ENCODE measurements around the gene MUC4.

GRCh38 chr3:195802261-195802701 lies 9.4 kb downstream of the MUC4 start:
- TF ChIP-seq CTCF (IDR thresholded peaks at IDR 0.05) (no peak), POLR2A (IDR thresholded peaks at IDR 0.05) (no peak), EP300 (IDR thresholded peaks at IDR 0.05) (no peak)
